Tibial artery (tissue), 4 donors: Measurements from ENCODE around the gene CCNY.

Source experiments
- DNase-seq, 2 donors: peaks; one replicate each; pipeline ENCODE4 v3.0.0-alpha.2; 2019
- H3K27ac ChIP-seq, 2 donors: fragments of 200-600 bp; sonication (generic) in 1 of 2; 1 replicate in 1 of 2; 2 replicates in 1 of 2; pipeline ENCODE4 v1.5.1; 2018 to 2019; ENCODE audit warnings: mild to moderate bottlenecking in 1 of 2
- H3K27me3 ChIP-seq, 2 donors: fragments of 200-600 bp; sonication (generic) in 1 of 2; one replicate each; pipeline versions ENCODE4 v1.5.1 to v1.6.0; 2016 to 2019
- H3K36me3 ChIP-seq, 3 donors: fragments of 200-600 bp; sonication (generic) in 2 of 3; one replicate each; pipeline ENCODE4 v1.5.1; 2016 to 2019; ENCODE audit warnings: mild to moderate bottlenecking in 2 of 3
- H3K4me1 ChIP-seq, 4 donors: fragments of 200-600 bp; sonication (generic) in 2 of 4; 1 replicate in 3 of 4; 2 replicates in 1 of 4; pipeline ENCODE4 v1.5.1; 2016 to 2019
- H3K4me3 ChIP-seq, 2 donors: fragments of 200-600 bp; sonication (generic) in 1 of 2; 1 replicate in 1 of 2; 2 replicates in 1 of 2; pipeline ENCODE4 v1.5.1; 2018 to 2019; ENCODE audit warnings: mild to moderate bottlenecking in 2 of 2
- H3K9me3 ChIP-seq, 3 donors: fragments of 200-600 bp; sonication (generic) in 1 of 3; one replicate each; pipeline ENCODE4 v1.5.1; 2016 to 2019
- CTCF ChIP-seq, 2 experiments: fragments of 200-600 bp in 1 of 2; fragments of 450-650 bp in 1 of 2; IDR thresholded peaks; one replicate each; pipeline ENCODE4 v1.5.1; 2017 to 2019; ENCODE audit warnings: antibody characterized with exemption in 2 of 2, mild to moderate bottlenecking in 1 of 2, moderate library complexity in 1 of 2
- intact Hi-C: fragments of 100-400 bp; cut with DNase I; formaldehyde crosslinking; loops from one replicate; pipeline ENCODE4 v1.15.0; 2023; ENCODE audit warnings: low total_unique reads

The CCNY gene

GRCh38 chr10:35592441-35592840 lies 256.1 kb downstream of the CCNY start:
- Histone ChIP-seq H3K27ac (no peak overlapping the region), H3K27me3 (peaks cover 0 to 3% of the 10 kb centered on the region in 2 donors), H3K36me3 (no peaks in the 10 kb centered on the region), H3K4me1 (no peaks in the 10 kb centered on the region), H3K4me3 (no peak overlapping the region), H3K9me3 (peaks cover 0 to 5% (median 0%) of the 10 kb centered on the region in 3 donors)
- no peak for TF ChIP-seq CTCF (IDR thresholded peaks at IDR 0.05)
- intact Hi-C loops: no loop called here
- no peak for DNase-seq

DNA sequence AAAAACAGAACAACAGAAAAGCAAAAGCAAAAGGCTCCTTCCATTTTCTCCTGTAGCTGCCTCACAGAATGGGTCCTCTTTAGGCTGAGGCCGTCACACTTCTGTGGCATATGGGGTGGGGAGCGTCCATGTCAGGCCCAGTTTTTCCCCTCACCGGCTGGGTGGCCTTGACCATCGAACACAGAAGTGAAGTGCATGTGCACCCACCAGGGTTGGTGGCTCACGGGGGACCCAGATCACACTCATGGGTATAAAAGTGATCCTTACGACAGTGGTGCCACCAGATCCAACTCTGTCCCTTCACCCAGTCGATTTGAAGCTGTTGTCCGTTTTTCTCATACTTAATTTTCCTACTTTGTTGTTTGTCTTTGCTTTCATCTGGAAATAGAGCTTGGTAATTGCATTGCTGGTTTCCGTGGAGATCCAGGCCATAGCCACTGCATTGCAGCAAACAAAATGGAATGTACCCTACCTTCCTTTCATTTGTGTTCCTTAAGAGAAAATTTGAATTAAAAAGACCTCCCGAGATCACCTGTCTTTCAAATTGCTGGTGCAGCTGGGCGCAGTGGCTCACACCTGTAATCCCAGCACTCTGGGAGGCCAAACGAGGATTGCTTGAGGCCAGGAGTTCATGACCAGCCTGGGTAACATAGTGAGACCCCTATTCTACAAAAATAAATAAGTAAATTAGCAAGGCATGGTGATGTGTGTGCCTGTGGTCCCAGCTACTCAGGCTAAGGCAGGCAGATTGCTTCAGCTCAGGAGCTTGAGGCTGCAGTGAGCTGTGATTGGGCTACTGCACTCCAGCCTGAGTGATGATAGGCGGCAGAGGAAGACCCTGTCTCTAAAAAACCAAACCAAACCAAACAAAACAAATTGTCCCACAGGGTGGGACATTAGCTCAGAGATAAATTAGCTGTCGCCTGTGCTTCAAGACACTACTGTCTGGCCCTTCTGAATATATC lies 258.1 kb downstream of the CCNY start:
- DNase-seq: no peak
- Histone ChIP-seq H3K27ac (no peak overlapping the region), H3K4me3 (no peak overlapping the region), H3K36me3 (no peaks in the 10 kb centered on the region), H3K4me1 (no peaks in the 10 kb centered on the region), H3K9me3 (peaks cover 0 to 5% (median 0%) of the 10 kb centered on the region in 3 donors), H3K27me3 (peaks cover 0 to 5% of the 10 kb centered on the region in 2 donors)
- intact Hi-C loops: no loop called here
- TF ChIP-seq CTCF (IDR thresholded peaks at IDR 0.05): no peak

DNA sequence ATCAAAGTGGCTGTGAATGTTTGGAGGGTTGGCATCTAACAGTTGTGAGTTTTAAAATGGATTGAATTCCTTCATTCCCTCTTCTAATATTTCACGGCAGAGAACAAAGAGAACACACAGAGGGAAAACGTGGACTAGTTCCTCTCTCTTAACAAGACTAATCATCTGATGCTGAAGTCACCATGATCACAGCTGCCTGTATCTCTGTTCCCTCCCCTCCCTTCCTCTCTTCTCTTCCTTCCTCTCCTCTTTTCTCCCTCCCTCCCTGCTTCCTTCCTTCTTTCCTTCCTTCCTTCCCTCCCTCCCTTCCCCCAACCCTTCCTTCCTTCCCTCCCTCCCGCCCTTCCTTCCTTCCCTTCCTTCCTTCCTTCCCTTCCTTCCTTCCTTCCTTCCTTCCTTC lies 258.8 kb downstream of the CCNY start:
- H3K36me3 ChIP-seq: no peaks in the 10 kb centered on the region
- H3K4me3 ChIP-seq: no peak overlapping the region
- intact Hi-C loops: no loop called here
- no peaks in the 10 kb centered on the region for H3K4me1 ChIP-seq
- TF ChIP-seq CTCF (IDR thresholded peaks at IDR 0.05): no peak
- peaks cover 0 to 5% of the 10 kb centered on the region in 2 donors for H3K27me3 ChIP-seq
- peaks cover 0 to 5% (median 0%) of the 10 kb centered on the region in 3 donors for H3K9me3 ChIP-seq
- no peak overlapping the region for H3K27ac ChIP-seq
- DNase-seq: no peak

DNA sequence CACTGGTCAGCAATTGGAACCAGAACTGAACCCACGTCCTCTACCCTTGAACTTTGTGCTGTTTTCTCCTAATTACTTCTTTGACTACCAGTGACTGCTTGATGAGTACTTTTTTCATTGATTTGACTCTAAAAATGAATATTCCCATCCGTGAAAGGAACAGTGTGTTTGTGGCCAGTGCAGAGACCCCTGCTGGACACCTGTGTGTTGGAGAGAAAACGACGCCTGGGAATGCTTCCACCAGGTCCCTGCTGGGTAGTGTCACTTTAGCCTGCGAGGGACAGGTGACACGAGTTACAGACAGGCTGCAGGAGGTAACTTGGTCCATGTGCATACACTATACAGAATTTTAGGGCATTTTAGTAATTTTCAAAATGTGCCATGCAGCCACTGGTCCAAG lies 262.1 kb downstream of the CCNY start:
- H3K27ac ChIP-seq: no peak overlapping the region
- H3K4me3 ChIP-seq: no peak overlapping the region
- no peak for DNase-seq
- H3K9me3 ChIP-seq: no peaks in the 10 kb centered on the region
- no peaks in the 10 kb centered on the region for H3K4me1 ChIP-seq
- intact Hi-C loops: no loop called here
- TF ChIP-seq CTCF (IDR thresholded peaks at IDR 0.05): peak; percentile 18 to 27
- H3K36me3 ChIP-seq: no peaks in the 10 kb centered on the region
- peaks cover 0 to 11% of the 10 kb centered on the region in 2 donors for H3K27me3 ChIP-seq

GRCh38 chr10:35600193-35600592 lies 263.9 kb downstream of the CCNY start:
- peaks cover 0 to 11% of the 10 kb centered on the region in 2 donors for H3K27me3 ChIP-seq
- no peak for TF ChIP-seq CTCF (IDR thresholded peaks at IDR 0.05)
- H3K9me3 ChIP-seq: no peaks in the 10 kb centered on the region
- intact Hi-C loops: no loop called here
- H3K36me3 ChIP-seq: no peaks in the 10 kb centered on the region
- no peak overlapping the region for H3K27ac ChIP-seq
- no peak overlapping the region for H3K4me3 ChIP-seq
- DNase-seq: no peak
- no peaks in the 10 kb centered on the region for H3K4me1 ChIP-seq
